Neutrophil (primary cell): ENCODE data around the gene CCR2.

Experiments
- H3K27ac ChIP-seq: fragments of 200-600 bp; sonication (generic); 2 replicates; pipeline ENCODE4 v1.5.1; 2016; ENCODE audit warnings: mild to moderate bottlenecking, moderate library complexity
- H3K27me3 ChIP-seq: fragments of 200-600 bp; sonication (generic); 2 replicates; pipeline ENCODE4 v1.6.0; 2016; ENCODE audit warnings: mild to moderate bottlenecking
- H3K36me3 ChIP-seq: fragments of 200-600 bp; sonication (generic); 2 replicates; pipeline ENCODE4 v1.5.1; 2017
- H3K4me1 ChIP-seq, 2 experiments: fragments of 200-600 bp in 1 of 2; sonication (generic) in 1 of 2; 1 replicate in 1 of 2; 2 replicates in 1 of 2; pipeline versions ENCODE4 v1.5.1 to v1.6.1; 2013 to 2016; ENCODE audit warnings: low read depth in 1 of 2, low read length in 1 of 2, mild to moderate bottlenecking in 1 of 2, moderate library complexity in 1 of 2; ENCODE audit not compliant: control insufficient read depth in 1 of 2, insufficient read depth in 1 of 2
- H3K4me3 ChIP-seq, 2 experiments: fragments of 200-600 bp in 1 of 2; sonication (generic) in 1 of 2; 1 replicate in 1 of 2; 2 replicates in 1 of 2; pipeline ENCODE4 v1.5.1; 2013 to 2016; ENCODE audit warnings: low read depth in 1 of 2, low read length in 1 of 2, mild to moderate bottlenecking in 1 of 2, moderate library complexity in 1 of 2
- H3K9me3 ChIP-seq: fragments of 200-600 bp; sonication (generic); 2 replicates; pipeline ENCODE4 v1.5.1; 2016
- TF ChIP-seq, protein P1 (sequence below): fragments of 200-600 bp; sonication (generic); IDR thresholded peaks from 2 replicates; pipeline ENCODE4 v1.5.1; 2016; ENCODE audit warnings: antibody characterized with exemption

The CCR2 gene

GRCh38 chr3:46359733-46360493, 6.0 kb downstream of the CCR2 start:
- TF ChIP-seq, protein P1, sequence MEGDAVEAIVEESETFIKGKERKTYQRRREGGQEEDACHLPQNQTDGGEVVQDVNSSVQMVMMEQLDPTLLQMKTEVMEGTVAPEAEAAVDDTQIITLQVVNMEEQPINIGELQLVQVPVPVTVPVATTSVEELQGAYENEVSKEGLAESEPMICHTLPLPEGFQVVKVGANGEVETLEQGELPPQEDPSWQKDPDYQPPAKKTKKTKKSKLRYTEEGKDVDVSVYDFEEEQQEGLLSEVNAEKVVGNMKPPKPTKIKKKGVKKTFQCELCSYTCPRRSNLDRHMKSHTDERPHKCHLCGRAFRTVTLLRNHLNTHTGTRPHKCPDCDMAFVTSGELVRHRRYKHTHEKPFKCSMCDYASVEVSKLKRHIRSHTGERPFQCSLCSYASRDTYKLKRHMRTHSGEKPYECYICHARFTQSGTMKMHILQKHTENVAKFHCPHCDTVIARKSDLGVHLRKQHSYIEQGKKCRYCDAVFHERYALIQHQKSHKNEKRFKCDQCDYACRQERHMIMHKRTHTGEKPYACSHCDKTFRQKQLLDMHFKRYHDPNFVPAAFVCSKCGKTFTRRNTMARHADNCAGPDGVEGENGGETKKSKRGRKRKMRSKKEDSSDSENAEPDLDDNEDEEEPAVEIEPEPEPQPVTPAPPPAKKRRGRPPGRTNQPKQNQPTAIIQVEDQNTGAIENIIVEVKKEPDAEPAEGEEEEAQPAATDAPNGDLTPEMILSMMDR: no peak
- Histone ChIP-seq H3K36me3 (no peaks in the 10 kb centered on the region), H3K27me3 (no peaks in the 10 kb centered on the region), H3K4me1 (peaks cover 20 to 25% of the 10 kb centered on the region in 2 experiments), H3K9me3 (no peaks in the 10 kb centered on the region), H3K27ac (no peak overlapping the region), H3K4me3 (no peak overlapping the region)

DNA sequence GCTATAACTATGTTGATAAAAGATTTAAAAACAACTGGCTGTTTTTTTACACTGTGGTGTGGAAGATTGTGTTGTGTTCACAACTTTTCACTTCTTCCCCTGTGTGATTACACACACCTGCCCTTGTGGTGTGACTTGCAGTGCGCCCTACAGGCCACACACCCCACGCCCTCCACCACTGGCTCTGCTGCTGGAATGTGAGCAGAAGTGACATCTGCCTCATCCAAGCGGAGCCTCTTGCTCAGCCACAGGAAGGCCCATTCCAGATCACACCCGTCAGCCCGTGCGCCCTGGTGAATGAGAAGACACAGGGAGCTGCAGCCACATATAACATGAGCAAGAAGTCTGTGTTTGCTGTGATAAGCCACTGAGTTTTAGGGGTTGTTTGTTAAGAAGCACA, 7.0 kb downstream of the CCR2 start:
- H3K4me1 ChIP-seq: peaks cover 20 to 31% of the 10 kb centered on the region in 2 experiments
- TF ChIP-seq, protein P1: no peak
- H3K36me3 ChIP-seq: no peaks in the 10 kb centered on the region
- H3K9me3 ChIP-seq: no peaks in the 10 kb centered on the region
- no peak overlapping the region for H3K27ac ChIP-seq
- no peaks in the 10 kb centered on the region for H3K27me3 ChIP-seq
- no peak overlapping the region for H3K4me3 ChIP-seq

GRCh38 chr3:46361408-46362283, 7.7 kb downstream of the CCR2 start:
- peaks cover 20 to 31% of the 10 kb centered on the region in 2 experiments for H3K4me1 ChIP-seq
- H3K4me3 ChIP-seq: peak overlapping the region in 1 of 2 experiments; percentile 16
- no peaks in the 10 kb centered on the region for H3K27me3 ChIP-seq
- no peaks in the 10 kb centered on the region for H3K36me3 ChIP-seq
- no peaks in the 10 kb centered on the region for H3K9me3 ChIP-seq
- TF ChIP-seq, protein P1: no peak
- peak overlapping the region; percentile 67 for H3K27ac ChIP-seq

DNA sequence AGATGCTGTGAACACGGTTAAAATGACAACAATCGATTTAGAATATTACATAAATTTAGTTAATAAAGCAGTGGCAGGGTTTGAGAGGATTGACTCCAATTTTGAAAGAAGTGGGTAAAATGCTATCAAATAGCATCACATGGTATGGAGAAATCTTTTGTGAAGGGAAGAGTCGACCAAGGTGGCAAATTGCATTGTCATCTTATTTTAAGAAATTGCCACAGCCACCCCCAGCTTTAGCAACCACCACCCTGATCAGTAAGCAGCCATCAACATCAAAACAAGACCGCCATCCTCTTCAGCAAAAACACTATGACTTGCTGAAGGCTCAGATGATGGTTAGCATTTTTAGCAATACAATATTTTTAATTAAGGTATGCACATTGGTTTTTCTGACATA, 11.1 kb downstream of the CCR2 start:
- H3K4me3 ChIP-seq: no peak overlapping the region
- no peaks in the 10 kb centered on the region for H3K36me3 ChIP-seq
- no peak overlapping the region for H3K27ac ChIP-seq
- TF ChIP-seq, protein P1: no peak
- H3K27me3 ChIP-seq: no peaks in the 10 kb centered on the region
- H3K4me1 ChIP-seq: peaks cover 20 to 36% of the 10 kb centered on the region in 2 experiments
- H3K9me3 ChIP-seq: no peaks in the 10 kb centered on the region

DNA sequence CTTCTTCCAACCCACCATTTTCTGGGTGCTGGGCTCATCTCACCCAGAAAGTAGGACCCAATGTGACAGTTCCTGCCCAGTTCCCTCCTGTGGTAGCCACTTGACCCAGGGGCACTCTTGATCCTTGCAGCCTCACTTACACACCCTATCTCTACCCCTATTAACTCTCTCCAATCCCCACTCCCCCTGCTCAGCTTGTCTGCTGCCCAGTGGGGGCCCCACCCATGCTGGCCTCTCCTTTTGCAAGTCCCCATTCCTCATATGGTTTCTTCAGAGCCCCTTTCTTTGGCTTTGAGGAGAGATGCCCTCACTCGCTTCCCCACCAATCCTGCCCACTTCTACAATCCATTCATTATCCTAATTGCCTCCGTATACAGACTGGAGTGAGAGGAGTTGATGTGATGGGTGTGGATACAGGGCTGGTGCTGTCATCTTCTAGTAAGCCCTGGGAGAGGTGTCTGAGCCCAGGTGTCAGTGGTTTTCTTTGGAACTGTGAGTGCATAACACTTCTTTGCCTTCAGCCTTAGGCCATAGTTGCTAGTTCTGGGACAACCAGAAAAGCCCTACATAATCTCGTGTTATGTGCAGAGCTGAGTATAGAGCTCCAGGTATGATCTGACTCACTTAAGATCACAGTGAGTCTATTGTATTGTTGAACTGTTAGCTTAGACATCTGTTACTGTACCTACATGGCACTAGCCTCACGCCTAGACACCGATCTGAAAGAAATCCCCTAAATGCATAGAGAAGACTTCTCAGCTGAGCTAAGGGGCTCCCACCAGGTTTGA, 12.0 kb downstream of the CCR2 start:
- H3K9me3 ChIP-seq: no peaks in the 10 kb centered on the region
- H3K36me3 ChIP-seq: no peaks in the 10 kb centered on the region
- peaks cover 18 to 32% of the 10 kb centered on the region in 2 experiments for H3K4me1 ChIP-seq
- H3K27me3 ChIP-seq: no peaks in the 10 kb centered on the region
- no peak overlapping the region for H3K27ac ChIP-seq
- TF ChIP-seq, protein P1: no peak
- no peak overlapping the region for H3K4me3 ChIP-seq
